Choroid plexus epithelial cell (primary cell): ENCODE measurements around the gene ALDH3B2.

Experiments
- DNase-seq: peaks from one replicate; pipeline ENCODE4 v3.0.0-alpha.2; 2010; ENCODE audit warnings: low read depth
- H3K4me3 ChIP-seq: 2 replicates; pipeline ENCODE4 v1.5.1; 2011; ENCODE audit warnings: low read depth, mild to moderate bottlenecking, control low read depth, low read length, moderate library complexity
- TF ChIP-seq, protein P1 (sequence below): conservative IDR thresholded peaks from 2 replicates; pipeline ENCODE4 v1.5.1; 2011; ENCODE audit warnings: low read depth, mild to moderate bottlenecking, control low read depth, inconsistent platforms, low read length, moderate library complexity

ALDH3B2 gene

DNA sequence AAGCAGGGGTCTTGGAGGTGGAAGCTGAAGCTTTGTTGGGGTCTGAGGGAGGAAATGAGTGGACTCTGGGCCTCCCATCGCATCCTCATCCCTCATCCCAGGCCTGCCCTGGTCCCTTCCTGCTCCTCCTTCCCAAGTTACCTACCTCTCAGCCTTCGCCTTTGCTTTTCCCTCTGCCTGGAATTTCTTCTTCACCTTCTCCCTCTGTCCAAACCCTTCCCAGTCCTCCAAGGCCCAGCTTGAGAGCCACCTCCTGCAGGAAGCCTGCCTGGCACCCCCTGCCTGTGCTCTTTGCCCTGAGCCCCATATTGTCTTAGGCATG is 42.6 kb downstream of the ALDH3B2 start:
- TF ChIP-seq, protein P1, sequence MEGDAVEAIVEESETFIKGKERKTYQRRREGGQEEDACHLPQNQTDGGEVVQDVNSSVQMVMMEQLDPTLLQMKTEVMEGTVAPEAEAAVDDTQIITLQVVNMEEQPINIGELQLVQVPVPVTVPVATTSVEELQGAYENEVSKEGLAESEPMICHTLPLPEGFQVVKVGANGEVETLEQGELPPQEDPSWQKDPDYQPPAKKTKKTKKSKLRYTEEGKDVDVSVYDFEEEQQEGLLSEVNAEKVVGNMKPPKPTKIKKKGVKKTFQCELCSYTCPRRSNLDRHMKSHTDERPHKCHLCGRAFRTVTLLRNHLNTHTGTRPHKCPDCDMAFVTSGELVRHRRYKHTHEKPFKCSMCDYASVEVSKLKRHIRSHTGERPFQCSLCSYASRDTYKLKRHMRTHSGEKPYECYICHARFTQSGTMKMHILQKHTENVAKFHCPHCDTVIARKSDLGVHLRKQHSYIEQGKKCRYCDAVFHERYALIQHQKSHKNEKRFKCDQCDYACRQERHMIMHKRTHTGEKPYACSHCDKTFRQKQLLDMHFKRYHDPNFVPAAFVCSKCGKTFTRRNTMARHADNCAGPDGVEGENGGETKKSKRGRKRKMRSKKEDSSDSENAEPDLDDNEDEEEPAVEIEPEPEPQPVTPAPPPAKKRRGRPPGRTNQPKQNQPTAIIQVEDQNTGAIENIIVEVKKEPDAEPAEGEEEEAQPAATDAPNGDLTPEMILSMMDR: no peak
- H3K4me3 ChIP-seq: no peak overlapping the region
- no peak for DNase-seq

DNA sequence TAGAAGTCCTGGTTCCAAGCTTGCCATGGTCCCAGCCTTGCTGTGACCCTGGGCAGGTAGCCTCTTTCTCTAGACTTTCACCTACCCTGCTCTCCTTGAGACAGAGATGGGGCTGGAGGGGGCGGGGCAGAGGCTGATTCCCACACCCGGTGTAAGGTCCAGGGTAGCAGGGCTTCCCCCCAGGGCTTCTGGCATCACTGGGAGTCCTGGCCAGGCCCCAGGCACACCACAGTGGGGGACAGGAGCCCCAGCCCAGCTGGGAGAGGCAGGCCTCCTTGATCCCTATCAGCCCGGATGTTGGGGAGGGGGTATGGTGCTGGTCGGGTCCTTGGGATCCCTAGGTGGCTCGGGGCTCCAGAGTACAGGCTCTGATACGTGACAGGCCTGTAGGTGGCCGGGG is 43.0 kb downstream of the ALDH3B2 start:
- TF ChIP-seq, protein P1: no peak
- H3K4me3 ChIP-seq: no peak overlapping the region
- DNase-seq: no peak

DNA sequence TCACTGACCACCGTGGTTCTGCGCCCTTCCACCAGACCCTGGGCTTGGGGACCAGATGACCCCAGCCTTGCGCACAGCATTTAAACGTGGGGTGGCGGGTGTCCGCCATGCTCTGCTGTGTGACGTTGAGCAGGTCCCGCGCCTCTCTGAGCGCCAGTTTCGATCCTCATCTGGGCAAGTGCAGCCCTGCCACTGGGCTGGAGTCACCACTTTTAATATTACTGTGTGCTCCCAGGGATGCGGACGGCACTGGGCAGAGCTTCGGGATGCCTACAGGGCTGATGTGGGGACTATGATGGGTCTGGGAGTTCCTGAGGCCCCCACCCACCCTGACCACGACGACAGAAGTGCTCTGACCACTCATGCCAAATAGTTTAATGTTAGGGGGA is 43.5 kb downstream of the ALDH3B2 start:
- DNase-seq: no peak
- TF ChIP-seq, protein P1: no peak
- peak overlapping the region; percentile 71 for H3K4me3 ChIP-seq

DNA sequence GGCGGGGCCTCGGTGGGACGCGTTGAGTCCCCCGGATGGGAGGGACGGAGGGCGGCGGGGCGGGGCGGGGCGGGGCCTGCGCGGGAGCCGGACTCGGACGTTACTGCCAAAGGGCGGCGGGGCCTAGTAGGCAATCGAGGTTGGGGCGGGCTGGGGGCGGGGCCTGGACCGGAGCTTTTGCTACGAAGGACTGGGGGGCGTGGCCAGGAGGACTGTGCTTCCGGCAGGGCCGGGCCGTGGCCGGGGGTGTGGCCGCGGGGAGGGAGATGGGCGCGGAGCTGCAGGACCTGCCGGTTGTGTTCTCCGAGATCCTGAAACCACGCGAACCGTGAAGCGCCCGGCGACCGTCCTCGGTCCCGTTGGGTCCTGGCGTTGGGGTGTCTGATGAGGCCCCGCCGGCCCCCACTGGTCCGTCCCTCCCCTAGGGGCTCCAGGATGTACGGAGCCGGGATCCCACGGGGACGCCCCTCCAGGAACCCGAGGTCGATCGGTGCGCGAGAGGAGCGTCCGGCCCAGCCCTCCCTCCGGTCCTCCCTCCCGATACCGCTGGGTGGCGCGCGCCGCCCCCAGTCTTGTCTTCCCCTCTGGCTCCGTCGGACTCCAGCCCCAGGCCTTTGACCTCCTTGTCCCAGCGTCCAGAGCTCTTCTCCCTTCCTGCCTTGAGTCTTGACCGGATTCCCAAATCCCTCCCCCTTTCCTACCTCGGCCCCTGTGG is 44.0 kb downstream of the ALDH3B2 start:
- peak overlapping the region; percentile 71 for H3K4me3 ChIP-seq
- TF ChIP-seq, protein P1: peak; percentile 70
- DNase-seq: peak; percentile 98

DNA sequence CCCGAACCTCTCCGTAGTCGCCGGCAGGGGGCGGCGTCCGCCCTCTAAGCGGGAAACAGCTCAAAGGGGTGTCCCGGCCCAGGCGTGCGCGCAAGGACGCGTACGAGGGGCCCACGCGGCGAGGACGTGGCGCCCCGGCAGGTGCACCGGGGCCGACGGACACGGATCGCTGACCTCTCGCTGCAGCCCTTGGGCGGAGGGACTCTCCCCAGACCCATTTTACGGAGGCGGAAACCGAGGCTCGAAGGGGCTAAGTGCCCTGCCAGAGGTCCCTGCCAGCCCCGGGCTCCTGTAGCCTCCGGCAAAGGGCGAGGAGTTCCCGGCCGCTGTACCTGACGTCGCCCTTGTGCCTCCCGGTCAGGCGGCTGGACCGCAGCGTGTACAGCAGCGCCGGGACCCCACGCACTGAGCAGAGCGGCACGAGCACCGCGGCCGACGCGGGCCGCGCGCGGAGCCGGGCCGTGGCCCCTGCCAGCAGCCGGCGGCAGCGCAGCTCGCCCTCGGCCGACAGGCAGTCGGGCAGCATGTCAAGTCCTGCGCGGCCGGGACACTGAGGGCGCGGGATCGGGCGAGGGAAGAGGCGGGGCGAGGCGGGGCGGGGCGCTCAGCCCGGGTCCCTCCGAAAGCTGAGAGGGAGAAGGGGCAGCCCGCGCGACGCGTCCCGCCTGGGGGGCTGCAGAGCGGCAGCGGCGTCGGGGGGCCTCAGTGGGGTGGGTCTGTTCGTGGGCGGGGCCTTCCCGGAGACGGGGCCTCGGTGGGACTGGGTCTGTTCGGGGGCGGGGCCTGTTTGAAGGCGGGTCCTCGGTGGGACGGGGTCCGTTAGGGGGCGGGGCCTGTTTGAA is 44.8 kb downstream of the ALDH3B2 start, which contains the start of gene NUDT8:
NUDT8 (minus strand) TSS at position 552 of the 842 bp plus-strand sequence; CDS start at position 526, 26 bp downstream.
- peak within 1 kb of the TSS; percentile 71 for H3K4me3 ChIP-seq
- DNase-seq: peak; percentile 81
- TF ChIP-seq, protein P1: peak; percentile 79

DNA sequence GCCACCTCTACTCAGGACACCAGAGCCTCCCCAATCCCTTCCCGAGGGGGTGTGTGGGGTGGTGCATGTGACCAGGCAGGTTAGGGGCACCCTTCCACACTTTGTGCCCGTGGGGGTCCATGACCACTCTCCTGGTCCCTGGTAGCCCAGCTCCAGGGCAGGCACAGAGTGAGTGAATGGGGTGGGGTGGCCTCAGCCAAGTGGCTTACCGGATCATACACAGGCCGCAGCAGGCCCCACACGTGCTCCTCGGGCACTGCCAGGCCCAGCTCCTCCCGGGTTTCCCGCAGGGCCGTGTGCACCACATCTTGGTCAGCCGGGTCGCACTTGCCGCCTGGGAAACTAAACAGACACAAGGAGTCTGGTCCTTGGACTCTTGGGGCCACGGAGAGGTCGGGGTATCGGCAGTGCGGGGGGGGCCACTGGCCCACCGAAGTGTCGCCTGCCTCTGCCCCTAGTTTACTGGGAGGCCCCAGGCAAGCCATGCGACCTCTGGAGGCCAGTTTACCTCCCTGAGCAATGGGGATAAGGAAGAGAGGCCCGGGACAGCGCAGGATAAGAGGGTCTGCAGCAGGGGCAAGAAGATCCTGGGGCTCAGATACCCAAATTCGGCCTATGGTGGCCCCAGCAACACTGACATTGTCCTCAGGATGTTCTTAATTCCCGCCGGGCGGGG is 45.6 kb downstream of the ALDH3B2 start:
- H3K4me3 ChIP-seq: no peak overlapping the region
- no peak for DNase-seq
- TF ChIP-seq, protein P1: no peak
